ENCODE results near the gene GALNT7. TPM values are rescaled to one million over a fixed set of nuclear protein-coding genes. Genes with fewer than 3 reads are reported as not detected.

The GALNT7 gene
- polyA plus RNA-seq, 1 of the 3 experiments (the other 2 are of a cell fraction), result 14.8 TPM

DNA sequence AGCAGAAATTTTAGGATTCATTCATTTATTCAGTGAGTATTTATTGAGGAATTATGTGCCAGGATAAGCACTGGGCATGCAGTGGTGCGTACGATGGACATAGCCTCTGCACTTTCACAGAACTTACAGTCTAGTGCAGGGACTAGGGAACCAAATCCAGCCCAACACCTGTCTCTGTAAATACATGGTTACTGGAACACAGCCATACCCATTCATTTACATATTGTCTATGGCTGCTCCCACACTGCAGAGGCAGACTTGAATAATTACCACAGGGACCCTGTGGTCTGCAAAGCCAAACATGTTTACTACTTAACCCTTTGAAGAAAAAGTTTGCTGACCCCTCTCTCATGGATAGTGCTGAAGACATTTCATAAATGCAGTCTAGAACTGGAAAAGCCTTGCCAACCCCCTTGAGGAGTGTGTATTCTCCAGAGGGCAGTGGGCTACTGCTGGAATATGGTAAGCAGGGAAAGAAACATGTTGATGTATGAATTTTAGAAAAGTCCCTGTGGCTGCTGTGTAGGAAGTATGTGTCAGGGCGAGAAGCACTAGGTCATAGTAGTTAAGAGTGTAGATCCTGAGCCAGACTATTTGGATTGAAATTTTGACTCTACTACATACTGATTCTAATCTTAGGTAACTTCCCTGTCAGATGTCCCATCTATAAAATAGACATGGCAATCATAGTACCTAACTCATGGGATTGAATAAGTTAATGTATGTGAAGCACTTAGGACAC, 75.5 kb downstream of the GALNT7 start:
- no peaks in the 10 kb centered on the region for H3K9me2 ChIP-seq
- no peak overlapping the region for H3K4me2 ChIP-seq
- H3K79me2 ChIP-seq (ENCODE audit: insufficient read depth), result peaks cover 7% of the 10 kb centered on the region; the same call in 1 of the 2 replicates
- no peaks in the 10 kb centered on the region for H3K27me3 ChIP-seq (ENCODE audit: insufficient read depth)
- no peak overlapping the region for H3K27ac ChIP-seq (ENCODE audit: low read depth in 2 of 2, low read length in 1 of 2)
- no peak overlapping the region for H2AFZ ChIP-seq (ENCODE audit: low read depth)
- H3K4me1 ChIP-seq (ENCODE audit: control insufficient read depth in 1 of 2, insufficient read depth in 2 of 2, low read depth in 1 of 2, low read length in 1 of 2), result peaks cover 0 to 9% of the 10 kb centered on the region in 2 experiments; a peak in 1 of 4 replicates
- H3F3A ChIP-seq (replicated peaks; ENCODE audit: insufficient read depth), result no peaks in the 10 kb centered on the region
- H4K20me1 ChIP-seq (ENCODE audit: insufficient read depth), result no peaks in the 10 kb centered on the region
- TF ChIP-seq IRF3 (IDR thresholded peaks at IDR 0.05; ENCODE audit: low read depth, low read length) (no peak), NRF1 (IDR thresholded peaks at IDR 0.05; ENCODE audit: low read depth, low read length) (no peak), TAF1 (IDR thresholded peaks at IDR 0.05; ENCODE audit: borderline replicate concordance, low read depth, low read length) (no peak), YY1 (IDR thresholded peaks at IDR 0.05; ENCODE audit: low read depth) (no peak), ELF1 (IDR thresholded peaks at IDR 0.05) (no peak), CTCF (IDR thresholded peaks at IDR 0.05) (no peak), PBX3 (IDR thresholded peaks at IDR 0.05) (no peak)
- TF ChIP-seq, protein P1, sequence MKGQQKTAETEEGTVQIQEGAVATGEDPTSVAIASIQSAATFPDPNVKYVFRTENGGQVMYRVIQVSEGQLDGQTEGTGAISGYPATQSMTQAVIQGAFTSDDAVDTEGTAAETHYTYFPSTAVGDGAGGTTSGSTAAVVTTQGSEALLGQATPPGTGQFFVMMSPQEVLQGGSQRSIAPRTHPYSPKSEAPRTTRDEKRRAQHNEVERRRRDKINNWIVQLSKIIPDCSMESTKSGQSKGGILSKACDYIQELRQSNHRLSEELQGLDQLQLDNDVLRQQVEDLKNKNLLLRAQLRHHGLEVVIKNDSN (IDR thresholded peaks at IDR 0.05; ENCODE audit: borderline replicate concordance, low read depth), result no peak
- ChIA-PET POLR2A (no interaction called here), CTCF (interaction anchor here (2.2 kb wide), 1 partner anchor 13 kb away, joined by 7 read pairs; no protein-coding TSS in a partner anchor)
- no peak for DNase-seq
- H3K4me3 ChIP-seq (ENCODE audit: low read depth in 2 of 2, low read length in 1 of 2), result no peak overlapping the region
- H3K9me3 ChIP-seq, result no peaks in the 10 kb centered on the region
- no peak overlapping the region for H3K9ac ChIP-seq
- WGBS (ENCODE audit: low lambda C conversion rate), result 96% methylated on average over 3 of the region's 3 CpGs
- H3K36me3 ChIP-seq (replicated peaks in 1 of 2; ENCODE audit: control insufficient read depth in 1 of 2, insufficient read depth in 2 of 2, low read length in 1 of 2), result no peaks in the 10 kb centered on the region

DNA sequence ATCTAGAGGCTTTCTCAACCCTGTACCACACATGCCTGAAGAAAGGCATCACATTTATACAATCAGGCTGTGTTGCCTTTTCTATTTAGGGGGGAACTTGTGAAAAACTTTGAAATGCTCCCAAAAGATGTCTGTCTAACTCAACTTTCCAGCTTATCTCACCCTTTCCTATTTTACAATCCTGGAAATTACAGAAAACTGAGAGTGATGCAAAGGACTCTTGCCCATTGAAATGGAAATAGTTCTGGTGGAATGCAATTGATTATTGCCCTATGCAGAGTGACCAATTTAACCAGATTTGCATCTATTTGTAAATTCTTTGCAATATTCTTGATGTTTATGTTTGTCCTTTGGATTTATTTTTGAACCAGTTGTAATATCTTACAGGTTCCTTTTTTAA, 77.3 kb downstream of the GALNT7 start:
- Histone ChIP-seq H3K9me3 (no peaks in the 10 kb centered on the region), H2AFZ (ENCODE audit: low read depth) (no peak overlapping the region), H3K79me2 (ENCODE audit: insufficient read depth) (peaks cover 3% of the 10 kb centered on the region; the same call in 1 of the 2 replicates), H3K9me2 (no peaks in the 10 kb centered on the region), H4K20me1 (ENCODE audit: insufficient read depth) (peaks cover 6% of the 10 kb centered on the region; the same call in 1 of the 2 replicates), H3K4me3 (ENCODE audit: low read depth in 2 of 2, low read length in 1 of 2) (no peak overlapping the region), H3K4me1 (ENCODE audit: control insufficient read depth in 1 of 2, insufficient read depth in 2 of 2, low read depth in 1 of 2, low read length in 1 of 2) (peaks cover 2 to 9% of the 10 kb centered on the region in 2 experiments; a peak in 2 of 4 replicates), H3K36me3 (replicated peaks in 1 of 2; ENCODE audit: control insufficient read depth in 1 of 2, insufficient read depth in 2 of 2, low read length in 1 of 2) (no peaks in the 10 kb centered on the region), H3K4me2 (no peak overlapping the region), H3F3A (replicated peaks; ENCODE audit: insufficient read depth) (no peaks in the 10 kb centered on the region), H3K27ac (ENCODE audit: low read depth in 2 of 2, low read length in 1 of 2) (no peak overlapping the region), H3K9ac (no peak overlapping the region), H3K27me3 (ENCODE audit: insufficient read depth) (no peaks in the 10 kb centered on the region)
- ChIA-PET CTCF (interaction anchor here (1.2 to 3.1 kb wide), 3 partner anchors 8 to 56 kb away, joined by 3 to 17 read pairs (median 4); no protein-coding TSS in a partner anchor), POLR2A (interaction anchor here (0.5 kb wide), 1 partner anchor 363 kb away, joined by 4 read pairs; no protein-coding TSS in a partner anchor)
- DNase-seq, result no peak
- TF ChIP-seq RAD21 (IDR thresholded peaks at IDR 0.05; ENCODE audit: low read length), result no peak
- TF ChIP-seq TCF12 (IDR thresholded peaks at IDR 0.05), result no peak
- no peak for TF ChIP-seq NFIC (IDR thresholded peaks at IDR 0.05; ENCODE audit: borderline replicate concordance)
- TF ChIP-seq, protein P2, sequence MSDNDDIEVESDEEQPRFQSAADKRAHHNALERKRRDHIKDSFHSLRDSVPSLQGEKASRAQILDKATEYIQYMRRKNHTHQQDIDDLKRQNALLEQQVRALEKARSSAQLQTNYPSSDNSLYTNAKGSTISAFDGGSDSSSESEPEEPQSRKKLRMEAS (IDR thresholded peaks at IDR 0.05; ENCODE audit: low read depth), result no peak
- no peak for TF ChIP-seq MEF2A (IDR thresholded peaks at IDR 0.05; ENCODE audit: borderline replicate concordance, low read depth)
- TF ChIP-seq RXRA (IDR thresholded peaks at IDR 0.05; ENCODE audit: borderline replicate concordance, low read depth), result no peak
- TF ChIP-seq EP300 (IDR thresholded peaks at IDR 0.05; ENCODE audit: borderline replicate concordance in 1 of 2, low read depth in 1 of 2, low read length in 1 of 2), result no peak
- no peak for TF ChIP-seq MXI1 (IDR thresholded peaks at IDR 0.05; ENCODE audit: low read depth, low read length)
- TF ChIP-seq USF2 (IDR thresholded peaks at IDR 0.05; ENCODE audit: borderline replicate concordance, low read depth, low read length), result no peak
- TF ChIP-seq CHD2 (IDR thresholded peaks at IDR 0.05; ENCODE audit: low read length, partially characterized antibody), result no peak
- no peak for TF ChIP-seq IRF3 (IDR thresholded peaks at IDR 0.05; ENCODE audit: low read depth, low read length)
- no peak for TF ChIP-seq FOSL2 (IDR thresholded peaks at IDR 0.05; ENCODE audit: borderline replicate concordance, low read depth)
- no peak for TF ChIP-seq TAF1 (IDR thresholded peaks at IDR 0.05; ENCODE audit: borderline replicate concordance, low read depth, low read length)
- no peak for TF ChIP-seq FOXJ3 (CRISPR knock-in tag; IDR thresholded peaks at IDR 0.05)
